RWPE1 (cell line): ENCODE measurements around the gene ALDH4A1.
A peak's percentile ranks its signal among the peaks of the same experiment; 100 is the strongest.

Source experiments
- CTCF ChIA-PET: fragments of 350-600 bp; sonication (Branson Sonifier 250); formaldehyde crosslinking; extraction: SDS; loops from one replicate; lab custom pipeline; 2021; lab: Yijun Ruan, JAX
- POLR2A ChIA-PET: fragments of 400-600 bp; formaldehyde crosslinking; extraction: SDS; loops from one replicate; lab custom pipeline; 2020; ENCODE audit warnings: antibody characterized with exemption; ENCODE audit not compliant: low non-redundant PET; lab: Yijun Ruan, JAX
- DNase-seq: peaks from one replicate; pipeline ENCODE4 v3.0.0; 2012; ENCODE audit warnings: low spot score
- H3K27ac ChIP-seq: fragments of 450-650 bp; 2 replicates; pipeline ENCODE4 v1.5.1; 2017
- CTCF ChIP-seq: fragments of 450-650 bp; conservative IDR thresholded peaks from 2 replicates; pipeline ENCODE4 v1.5.1; 2017; ENCODE audit warnings: low read depth, mild to moderate bottlenecking

Gene ALDH4A1

GRCh38 chr1:18939398-18940302 is 37.3 kb upstream of the ALDH4A1 start:
- ChIA-PET POLR2A (no interaction called here), CTCF (interaction anchor here (0.6 kb wide), 1 partner anchor 11 kb away, joined by 4 read pairs; no protein-coding TSS in a partner anchor)
- H3K27ac ChIP-seq = peak overlapping the region; percentile 95
- peak; percentile 75 for DNase-seq
- TF ChIP-seq CTCF = no peak

- peak overlapping the region; percentile 95 for H3K27ac ChIP-seq
- TF ChIP-seq CTCF = no peak
- DNase-seq = no peak
- ChIA-PET CTCF (interaction anchor here (0.6 to 0.7 kb wide), 2 partner anchors 10 to 32 kb away, joined by 3 to 4 read pairs; no protein-coding TSS in a partner anchor), POLR2A (no interaction called here)
These were observed 36.3 kb upstream of the ALDH4A1 start for GRCh38 chr1:18938707-18939070.

- TF ChIP-seq CTCF = no peak
- CTCF ChIA-PET = interaction anchor here (0.7 to 1.4 kb wide), 2 partner anchors 11 to 31 kb away, joined by 3 to 4 read pairs; no protein-coding TSS in a partner anchor
- DNase-seq = no peak
- peak overlapping the region; percentile 95 for H3K27ac ChIP-seq
- POLR2A ChIA-PET = no interaction called here
These were observed 35.8 kb upstream of the ALDH4A1 start for GRCh38 chr1:18938008-18938706.

- TF ChIP-seq CTCF = no peak
- POLR2A ChIA-PET = no interaction called here
- CTCF ChIA-PET = interaction anchor here (1.0 to 1.4 kb wide), 2 partner anchors 10 to 24 kb away, joined by 3 to 4 read pairs; no protein-coding TSS in a partner anchor
These were observed 35.2 kb upstream of the ALDH4A1 start for GRCh38 chr1:18937539-18937938.

GRCh38 chr1:18936814-18937481 is 34.6 kb upstream of the ALDH4A1 start:
- TF ChIP-seq CTCF = no peak
- CTCF ChIA-PET = interaction anchor here (1.0 to 1.4 kb wide), 2 partner anchors 9 to 24 kb away, joined by 3 to 4 read pairs; no protein-coding TSS in a partner anchor
- POLR2A ChIA-PET = no interaction called here
- H3K27ac ChIP-seq = peak overlapping the region; percentile 95
- no peak for DNase-seq

More at GRCh38 chr1:18937539-18937938, 35.2 kb upstream of the ALDH4A1 start:
- DNase-seq = no peak
- H3K27ac ChIP-seq = peak overlapping the region; percentile 95

GRCh38 chr1:18936471-18936813 is 34.1 kb upstream of the ALDH4A1 start:
- CTCF ChIA-PET = no interaction called here
- POLR2A ChIA-PET = no interaction called here
- peak overlapping the region; percentile 95 for H3K27ac ChIP-seq
- no peak for TF ChIP-seq CTCF
- DNase-seq = no peak
